ENCODE measurements around the gene SQOR.

DNA sequence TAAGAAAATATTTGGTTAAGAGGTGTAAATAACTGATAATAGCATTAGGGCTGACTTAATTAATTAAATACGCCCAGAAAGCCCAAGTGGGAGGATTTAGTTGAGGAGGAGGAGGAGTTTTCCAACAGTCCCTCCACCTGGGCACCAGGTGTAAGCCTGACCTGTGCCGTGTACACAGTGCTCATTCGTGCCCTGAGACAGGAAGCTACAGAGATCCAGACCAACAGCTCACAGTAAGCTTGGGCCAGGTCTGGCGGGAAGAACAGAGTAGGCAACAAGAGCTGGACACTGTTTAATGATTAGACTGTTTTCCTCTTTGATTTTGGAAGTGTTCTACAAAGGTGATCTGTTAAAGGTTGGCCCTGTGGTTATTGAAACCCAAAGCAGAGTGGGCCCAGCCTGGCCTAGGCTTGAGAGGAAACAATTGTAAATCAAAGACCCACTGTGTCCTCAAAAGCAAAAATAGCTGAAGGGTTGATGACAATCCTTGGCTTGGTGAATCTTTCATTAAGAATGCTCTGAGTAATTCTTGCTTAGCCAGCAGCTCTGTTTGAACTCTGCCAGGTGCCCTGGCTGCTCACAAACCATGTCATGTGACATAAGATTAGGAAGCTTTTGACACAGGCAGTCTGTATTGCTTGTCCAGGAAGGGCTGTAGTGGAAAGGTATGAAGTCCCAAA lies 13.8 kb downstream of the SQOR start:
- TF ChIP-seq, protein P1, sequence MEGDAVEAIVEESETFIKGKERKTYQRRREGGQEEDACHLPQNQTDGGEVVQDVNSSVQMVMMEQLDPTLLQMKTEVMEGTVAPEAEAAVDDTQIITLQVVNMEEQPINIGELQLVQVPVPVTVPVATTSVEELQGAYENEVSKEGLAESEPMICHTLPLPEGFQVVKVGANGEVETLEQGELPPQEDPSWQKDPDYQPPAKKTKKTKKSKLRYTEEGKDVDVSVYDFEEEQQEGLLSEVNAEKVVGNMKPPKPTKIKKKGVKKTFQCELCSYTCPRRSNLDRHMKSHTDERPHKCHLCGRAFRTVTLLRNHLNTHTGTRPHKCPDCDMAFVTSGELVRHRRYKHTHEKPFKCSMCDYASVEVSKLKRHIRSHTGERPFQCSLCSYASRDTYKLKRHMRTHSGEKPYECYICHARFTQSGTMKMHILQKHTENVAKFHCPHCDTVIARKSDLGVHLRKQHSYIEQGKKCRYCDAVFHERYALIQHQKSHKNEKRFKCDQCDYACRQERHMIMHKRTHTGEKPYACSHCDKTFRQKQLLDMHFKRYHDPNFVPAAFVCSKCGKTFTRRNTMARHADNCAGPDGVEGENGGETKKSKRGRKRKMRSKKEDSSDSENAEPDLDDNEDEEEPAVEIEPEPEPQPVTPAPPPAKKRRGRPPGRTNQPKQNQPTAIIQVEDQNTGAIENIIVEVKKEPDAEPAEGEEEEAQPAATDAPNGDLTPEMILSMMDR (conservative IDR thresholded peaks at IDR 0.05 in 1 of 2, IDR thresholded peaks at IDR 0.05 in 1 of 2; ENCODE audit: low read depth in 1 of 2, low read length in 2 of 2): no peak
- no peak for TF ChIP-seq EZH2 (IDR thresholded peaks at IDR 0.05; ENCODE audit: low read length, missing control alignments)
